Esophagus muscularis mucosa (tissue), 4 donors: ENCODE results near the gene PIN4.

Experiments
- EP300 ChIP-seq: sonication (generic); formaldehyde crosslinking; IDR thresholded peaks from one replicate; pipeline ENCODE4 v1.6.1; 2017; ENCODE audit warnings: antibody characterized with exemption
- POLR2A ChIP-seq: fragments of 450-650 bp; IDR thresholded peaks from one replicate; pipeline ENCODE4 v1.6.1; 2017; ENCODE audit warnings: antibody characterized with exemption, moderate library complexity, mild to moderate bottlenecking, low read depth
- TF ChIP-seq, protein P1 (sequence below), 3 experiments: fragments of 200-600 bp in 2 of 3; fragments of 450-650 bp in 1 of 3; sonication (generic) in 2 of 3; IDR thresholded peaks; one replicate each; pipeline ENCODE4 v1.5.1; 2017 to 2019; ENCODE audit warnings: antibody characterized with exemption in 3 of 3, mild to moderate bottlenecking in 2 of 3, moderate library complexity in 1 of 3

DNA sequence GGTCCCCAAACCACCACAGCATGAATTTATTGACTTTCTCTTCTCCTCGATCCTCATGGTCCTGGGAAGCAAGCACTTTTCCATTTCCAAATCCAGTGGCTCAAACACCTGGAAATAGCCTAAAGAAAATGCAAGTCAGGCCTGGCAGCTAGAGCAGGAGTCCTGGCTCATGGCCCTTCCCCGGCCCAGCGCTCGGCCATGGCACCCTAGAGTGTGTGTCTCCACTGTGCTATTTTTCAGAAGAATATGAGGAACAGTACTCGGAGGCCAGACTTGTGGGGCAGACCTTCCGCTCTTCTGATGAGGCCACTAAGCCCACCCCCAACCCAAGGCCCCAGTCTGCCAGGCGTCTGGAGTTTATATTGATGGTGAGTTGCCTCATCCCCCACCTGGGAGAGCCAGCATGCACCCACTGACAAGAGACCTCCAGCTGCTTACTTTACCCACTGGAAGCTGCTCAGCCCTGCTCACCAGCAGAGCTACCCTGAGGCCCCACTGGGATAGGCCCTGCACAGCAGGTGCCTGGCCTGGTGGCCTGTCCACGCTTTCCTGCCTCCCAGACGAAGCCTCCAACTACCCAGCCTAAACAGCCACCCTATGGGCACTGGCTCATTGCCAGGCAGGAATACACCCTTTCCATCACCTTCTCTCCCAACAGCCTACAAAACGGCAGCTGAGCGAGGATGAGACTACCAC is 47.6 kb upstream of the PIN4 start:
- TF ChIP-seq EP300 (no peak), POLR2A (no peak)
- TF ChIP-seq, protein P1, sequence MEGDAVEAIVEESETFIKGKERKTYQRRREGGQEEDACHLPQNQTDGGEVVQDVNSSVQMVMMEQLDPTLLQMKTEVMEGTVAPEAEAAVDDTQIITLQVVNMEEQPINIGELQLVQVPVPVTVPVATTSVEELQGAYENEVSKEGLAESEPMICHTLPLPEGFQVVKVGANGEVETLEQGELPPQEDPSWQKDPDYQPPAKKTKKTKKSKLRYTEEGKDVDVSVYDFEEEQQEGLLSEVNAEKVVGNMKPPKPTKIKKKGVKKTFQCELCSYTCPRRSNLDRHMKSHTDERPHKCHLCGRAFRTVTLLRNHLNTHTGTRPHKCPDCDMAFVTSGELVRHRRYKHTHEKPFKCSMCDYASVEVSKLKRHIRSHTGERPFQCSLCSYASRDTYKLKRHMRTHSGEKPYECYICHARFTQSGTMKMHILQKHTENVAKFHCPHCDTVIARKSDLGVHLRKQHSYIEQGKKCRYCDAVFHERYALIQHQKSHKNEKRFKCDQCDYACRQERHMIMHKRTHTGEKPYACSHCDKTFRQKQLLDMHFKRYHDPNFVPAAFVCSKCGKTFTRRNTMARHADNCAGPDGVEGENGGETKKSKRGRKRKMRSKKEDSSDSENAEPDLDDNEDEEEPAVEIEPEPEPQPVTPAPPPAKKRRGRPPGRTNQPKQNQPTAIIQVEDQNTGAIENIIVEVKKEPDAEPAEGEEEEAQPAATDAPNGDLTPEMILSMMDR (IDR thresholded peaks at IDR 0.05), result no peak
